ENCODE data around the gene IARS2.
"Not testable (repeated sequence)": the region's sequence is repeated elsewhere in the genome, so short reads cannot be mapped to it uniquely, and the experiment has no call there.

Gene IARS2

GRCh38 chr1:220113136-220113695, 19.3 kb downstream of the IARS2 start:
- DNase-seq = no peak

GRCh38 chr1:220119043-220119512, 25.1 kb downstream of the IARS2 start:
- DNase-seq = no peak

GRCh38 chr1:220121791-220122530, 28.0 kb downstream of the IARS2 start:
- no peak for DNase-seq

GRCh38 chr1:220123066-220123465, 29.1 kb downstream of the IARS2 start:
- no peak for DNase-seq

- no peak for DNase-seq
Observed at GRCh38 chr1:220123889-220124288, 30.0 kb downstream of the IARS2 start.

GRCh38 chr1:220124542-220124941, 30.6 kb downstream of the IARS2 start:
- DNase-seq = no peak

- no peak for DNase-seq
Observed at GRCh38 chr1:220127076-220127475, 33.1 kb downstream of the IARS2 start.

GRCh38 chr1:220129479-220130210, 35.7 kb downstream of the IARS2 start:
- DNase-seq = no peak

- no peak for DNase-seq
Observed at GRCh38 chr1:220135755-220136154, 41.8 kb downstream of the IARS2 start.

GRCh38 chr1:220137019-220137786, 43.3 kb downstream of the IARS2 start:
- no peak for DNase-seq

GRCh38 chr1:220139966-220140365, 46.0 kb downstream of the IARS2 start:
- DNase-seq = no peak

- DNase-seq = no peak
Observed at GRCh38 chr1:220144051-220144450, 50.1 kb downstream of the IARS2 start.

- DNase-seq = no peak
Observed at GRCh38 chr1:220149742-220150141, 55.8 kb downstream of the IARS2 start.

GRCh38 chr1:220151454-220151853, 57.5 kb downstream of the IARS2 start:
- no peak for DNase-seq

GRCh38 chr1:220153147-220153546, 59.2 kb downstream of the IARS2 start:
- DNase-seq = no peak

- no peak for DNase-seq
Observed at GRCh38 chr1:220156620-220157146, 62.8 kb downstream of the IARS2 start.

GRCh38 chr1:220157738-220158137, 63.8 kb downstream of the IARS2 start:
- DNase-seq = no peak

GRCh38 chr1:220158530-220158929, 64.6 kb downstream of the IARS2 start:
- DNase-seq = not testable (repeated sequence)

- DNase-seq = no peak
Observed at GRCh38 chr1:220159041-220159440, 65.1 kb downstream of the IARS2 start.

- DNase-seq = no peak
Observed at GRCh38 chr1:220160027-220160426, 66.1 kb downstream of the IARS2 start.

GRCh38 chr1:220164116-220164515, 70.2 kb downstream of the IARS2 start:
- DNase-seq = no peak

GRCh38 chr1:220164517-220164916, 70.6 kb downstream of the IARS2 start:
- DNase-seq = no peak

- DNase-seq = no peak
Observed at GRCh38 chr1:220166853-220167252, 72.9 kb downstream of the IARS2 start.

Data from activated CD4-positive, alpha-beta T cell treated with anti-CD3 and anti-CD28 coated beads, Interleukin-2, amount 50 U/mL, for 1 hour (primary cell).